HEK293 (cell line): Measurements from ENCODE around the gene SPDYC.

Source experiments
- CTCF ChIA-PET: fragments of 350-600 bp; formaldehyde crosslinking; extraction: SDS; loops from one replicate; lab custom pipeline; 2021; ENCODE audit warnings: antibody characterized with exemption; lab: Yijun Ruan, JAX
- POLR2A ChIA-PET: fragments of 300-600 bp; formaldehyde crosslinking; extraction: SDS; loops from one replicate; lab custom pipeline; 2020; ENCODE audit warnings: antibody characterized with exemption, inconsistent platforms; lab: Yijun Ruan, JAX
- H3K27ac ChIP-seq: fragments of 200-500 bp; sonication (Bioruptor generic); 2 replicates; pipeline ENCODE4 v1.5.1; 2014; ENCODE audit warnings: low read depth, low read length, control low read depth, inconsistent platforms; ENCODE audit errors: extremely low read depth
- H3K36me3 ChIP-seq, 2 experiments: fragments of 200-500 bp in 1 of 2; sonication (Bioruptor generic) in 1 of 2; 1 replicate in 1 of 2; 2 replicates in 1 of 2; pipeline ENCODE4 v1.5.1; 2014 to 2017; ENCODE audit warnings: inconsistent platforms in 2 of 2, low read length in 2 of 2; ENCODE audit not compliant: control insufficient read depth in 2 of 2, insufficient read depth in 1 of 2
- H3K4me1 ChIP-seq: fragments of 200-500 bp; sonication (Bioruptor generic); 2 replicates; pipeline ENCODE4 v1.5.1; 2014; ENCODE audit warnings: mild to moderate bottlenecking, low read length, inconsistent platforms; ENCODE audit not compliant: control insufficient read depth, insufficient read depth
- H3K4me3 ChIP-seq: 2 replicates; pipeline ENCODE4 v1.5.1; 2011; ENCODE audit warnings: low read depth, mild to moderate bottlenecking, control low read depth, low read length, moderate library complexity
- H3K9me3 ChIP-seq: fragments of 200-500 bp; sonication (Bioruptor generic); 2 replicates; pipeline ENCODE4 v1.5.1; 2014; ENCODE audit warnings: low read depth, low read length, inconsistent platforms; ENCODE audit not compliant: control insufficient read depth, insufficient read depth
- EGR2 ChIP-seq: fragments of 450-650 bp; formaldehyde crosslinking; IDR thresholded peaks from 2 replicates; pipeline ENCODE4 v1.5.1; 2016; ENCODE audit warnings: low read depth, missing biosample characterization, missing genetic modification characterization
- HOXA7 ChIP-seq: sonication (generic); formaldehyde crosslinking; IDR thresholded peaks from 2 replicates; pipeline ENCODE4 v1.8.1; 2022; ENCODE audit warnings: missing genetic modification reagents, borderline replicate concordance
- SCRT1 ChIP-seq: fragments of 450-650 bp; formaldehyde crosslinking; IDR thresholded peaks from 2 replicates; pipeline ENCODE4 v1.5.1; 2016; ENCODE audit warnings: missing biosample characterization, missing genetic modification characterization, borderline replicate concordance
- ZNF10 ChIP-seq: fragments of 450-650 bp; formaldehyde crosslinking; IDR thresholded peaks from 2 replicates; pipeline ENCODE4 v1.5.1; 2017; ENCODE audit warnings: missing biosample characterization, missing genetic modification characterization
- ZNF146 ChIP-seq: fragments of 450-650 bp; formaldehyde crosslinking; IDR thresholded peaks from 2 replicates; pipeline ENCODE4 v1.5.1; 2016; ENCODE audit warnings: missing biosample characterization, missing genetic modification characterization
- ZNF155 ChIP-seq: fragments of 450-650 bp; formaldehyde crosslinking; IDR thresholded peaks from 2 replicates; pipeline ENCODE4 v1.5.1; 2016; ENCODE audit warnings: missing biosample characterization, missing genetic modification characterization
- ZNF266 ChIP-seq: fragments of 450-650 bp; formaldehyde crosslinking; IDR thresholded peaks from 2 replicates; pipeline ENCODE4 v1.5.1; 2016; ENCODE audit warnings: missing biosample characterization, missing genetic modification characterization, low read depth
- ZNF302 ChIP-seq: fragments of 450-650 bp; formaldehyde crosslinking; IDR thresholded peaks from 2 replicates; pipeline ENCODE4 v1.5.1; 2016; ENCODE audit warnings: missing biosample characterization, missing genetic modification characterization, low read depth
- ZNF354C ChIP-seq: fragments of 450-650 bp; formaldehyde crosslinking; IDR thresholded peaks from 2 replicates; pipeline ENCODE4 v1.5.1; 2016; ENCODE audit warnings: missing biosample characterization, missing genetic modification characterization, low read depth, borderline replicate concordance
- ZNF394 ChIP-seq: fragments of 450-650 bp; formaldehyde crosslinking; IDR thresholded peaks from 2 replicates; pipeline ENCODE4 v1.5.1; 2016; ENCODE audit warnings: missing biosample characterization, missing genetic modification characterization, mild to moderate bottlenecking, moderate library complexity, borderline replicate concordance
- ZNF416 ChIP-seq: fragments of 450-650 bp; formaldehyde crosslinking; IDR thresholded peaks from 2 replicates; pipeline ENCODE4 v1.5.1; 2016; ENCODE audit warnings: missing biosample characterization, missing genetic modification characterization
- ZNF48 ChIP-seq: fragments of 450-650 bp; formaldehyde crosslinking; IDR thresholded peaks from 2 replicates; pipeline ENCODE4 v1.5.1; 2016; ENCODE audit warnings: missing biosample characterization, missing genetic modification characterization
- ZNF514 ChIP-seq: fragments of 450-650 bp; formaldehyde crosslinking; IDR thresholded peaks from 2 replicates; pipeline ENCODE4 v1.5.1; 2016; ENCODE audit warnings: missing biosample characterization, missing genetic modification characterization
- ZNF777 ChIP-seq: fragments of 450-650 bp; formaldehyde crosslinking; IDR thresholded peaks from 2 replicates; pipeline ENCODE4 v1.5.1; 2017; ENCODE audit warnings: missing biosample characterization, missing genetic modification characterization, borderline replicate concordance
- ZNF785 ChIP-seq: fragments of 450-650 bp; formaldehyde crosslinking; IDR thresholded peaks from 2 replicates; pipeline ENCODE4 v1.5.1; 2016; ENCODE audit warnings: missing biosample characterization, missing genetic modification characterization
- ZNF830 ChIP-seq: fragments of 450-650 bp; IDR thresholded peaks from 2 replicates; pipeline ENCODE4 v1.5.0; 2018; ENCODE audit warnings: missing biosample characterization, missing genetic modification characterization, low read depth, mild to moderate bottlenecking, moderate library complexity
- TF ChIP-seq, protein P1 (sequence below): fragments of 450-650 bp; formaldehyde crosslinking; conservative IDR thresholded peaks from 2 replicates; pipeline ENCODE4 v1.5.1; 2016; ENCODE audit warnings: low read depth, missing biosample characterization, missing genetic modification characterization
- TF ChIP-seq, protein P2 (sequence below): fragments of 450-650 bp; formaldehyde crosslinking; IDR thresholded peaks from 2 replicates; pipeline ENCODE4 v1.5.1; 2016; ENCODE audit warnings: missing biosample characterization, missing genetic modification characterization
- TF ChIP-seq, protein P3 (sequence below): fragments of 450-650 bp; formaldehyde crosslinking; IDR thresholded peaks from 2 replicates; pipeline ENCODE4 v1.5.1; 2017; ENCODE audit warnings: missing biosample characterization, missing genetic modification characterization
- TF ChIP-seq, protein P4 (sequence below): IDR thresholded peaks from 2 replicates; pipeline ENCODE4 v1.6.1; 2011; ENCODE audit warnings: mild to moderate bottlenecking, low read depth, low read length, borderline replicate concordance

Gene SPDYC

DNA sequence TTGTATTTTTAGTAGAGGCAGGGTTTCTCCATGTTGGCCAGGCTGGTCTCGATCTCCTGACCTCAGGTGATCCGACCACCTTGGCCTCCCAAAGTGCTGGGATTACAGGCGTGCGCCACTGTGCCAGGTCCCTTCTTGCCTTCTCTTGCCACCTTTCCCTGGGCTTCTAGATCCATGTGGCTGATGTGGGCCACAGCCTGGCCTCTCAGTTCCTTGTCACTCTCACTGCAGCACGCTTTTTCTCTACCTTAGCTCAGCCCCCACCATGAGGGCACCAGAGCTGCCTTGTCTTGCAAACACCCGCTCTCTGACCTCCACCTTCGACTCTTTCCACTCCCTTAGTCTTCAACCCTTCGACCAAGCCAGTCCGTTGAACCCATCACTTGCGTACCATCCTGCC is 19.2 kb downstream of the SPDYC start:
- Histone ChIP-seq H3K4me1 (no peaks in the 10 kb centered on the region), H3K4me3 (no peak overlapping the region), H3K9me3 (no peaks in the 10 kb centered on the region), H3K27ac (no peak overlapping the region), H3K36me3 (peaks cover 9 to 79% of the 10 kb centered on the region in 2 experiments; a peak in 2 of 3 replicates)
- ChIA-PET CTCF (interaction anchor here (0.6 to 1.0 kb wide), 2 partner anchors 16 to 63 kb away, joined by 4 read pairs; no protein-coding TSS in a partner anchor), POLR2A (no interaction called here)
- TF ChIP-seq, protein P1, sequence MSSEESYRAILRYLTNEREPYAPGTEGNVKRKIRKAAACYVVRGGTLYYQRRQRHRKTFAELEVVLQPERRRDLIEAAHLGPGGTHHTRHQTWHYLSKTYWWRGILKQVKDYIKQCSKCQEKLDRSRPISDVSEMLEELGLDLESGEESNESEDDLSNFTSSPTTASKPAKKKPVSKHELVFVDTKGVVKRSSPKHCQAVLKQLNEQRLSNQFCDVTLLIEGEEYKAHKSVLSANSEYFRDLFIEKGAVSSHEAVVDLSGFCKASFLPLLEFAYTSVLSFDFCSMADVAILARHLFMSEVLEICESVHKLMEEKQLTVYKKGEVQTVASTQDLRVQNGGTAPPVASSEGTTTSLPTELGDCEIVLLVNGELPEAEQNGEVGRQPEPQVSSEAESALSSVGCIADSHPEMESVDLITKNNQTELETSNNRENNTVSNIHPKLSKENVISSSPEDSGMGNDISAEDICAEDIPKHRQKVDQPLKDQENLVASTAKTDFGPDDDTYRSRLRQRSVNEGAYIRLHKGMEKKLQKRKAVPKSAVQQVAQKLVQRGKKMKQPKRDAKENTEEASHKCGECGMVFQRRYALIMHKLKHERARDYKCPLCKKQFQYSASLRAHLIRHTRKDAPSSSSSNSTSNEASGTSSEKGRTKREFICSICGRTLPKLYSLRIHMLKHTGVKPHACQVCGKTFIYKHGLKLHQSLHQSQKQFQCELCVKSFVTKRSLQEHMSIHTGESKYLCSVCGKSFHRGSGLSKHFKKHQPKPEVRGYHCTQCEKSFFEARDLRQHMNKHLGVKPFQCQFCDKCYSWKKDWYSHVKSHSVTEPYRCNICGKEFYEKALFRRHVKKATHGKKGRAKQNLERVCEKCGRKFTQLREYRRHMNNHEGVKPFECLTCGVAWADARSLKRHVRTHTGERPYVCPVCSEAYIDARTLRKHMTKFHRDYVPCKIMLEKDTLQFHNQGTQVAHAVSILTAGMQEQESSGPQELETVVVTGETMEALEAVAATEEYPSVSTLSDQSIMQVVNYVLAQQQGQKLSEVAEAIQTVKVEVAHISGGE (tag by site-specific recombination): no peak
- TF ChIP-seq ZNF514 (tag by site-specific recombination) (no peak), ZNF155 (no peak), ZNF302 (tag by site-specific recombination) (no peak)

DNA sequence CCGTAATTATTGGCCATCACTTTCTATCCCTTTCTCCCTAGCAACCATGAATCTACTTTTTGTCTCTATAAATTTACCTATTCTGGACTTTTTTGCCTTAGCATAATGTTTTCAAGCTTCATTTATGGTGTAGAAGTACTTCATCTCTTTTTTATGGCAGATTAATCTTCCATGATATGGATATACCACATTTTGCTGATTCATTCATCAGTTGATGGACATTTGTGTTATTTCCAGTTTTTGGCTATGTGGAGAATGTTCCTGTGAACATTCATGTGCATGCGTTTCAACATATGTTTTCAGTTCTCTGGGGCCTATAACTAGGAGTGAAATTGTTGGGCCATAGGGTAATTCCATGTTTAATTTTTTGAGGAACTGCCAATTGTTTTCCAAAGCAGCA is 24.5 kb downstream of the SPDYC start:
- H3K27ac ChIP-seq: no peak overlapping the region
- no peaks in the 10 kb centered on the region for H3K4me1 ChIP-seq
- no peaks in the 10 kb centered on the region for H3K9me3 ChIP-seq
- TF ChIP-seq ZNF785 (tag by site-specific recombination) (no peak), EGR2 (tag by site-specific recombination) (no peak), ZNF830 (tag by site-specific recombination) (no peak), ZNF48 (tag by site-specific recombination) (no peak), ZNF266 (tag by site-specific recombination) (no peak), HOXA7 (CRISPR knock-in tag) (no peak), ZNF146 (tag by site-specific recombination) (peak; percentile 13; the same call in 1 of the 2 replicates), ZNF10 (tag by site-specific recombination) (peak; percentile 73), ZNF416 (tag by site-specific recombination) (no peak), SCRT1 (tag by site-specific recombination) (no peak), ZNF777 (tag by site-specific recombination) (no peak), ZNF394 (tag by site-specific recombination) (no peak), ZNF354C (tag by site-specific recombination) (no peak)
- TF ChIP-seq, protein P2, sequence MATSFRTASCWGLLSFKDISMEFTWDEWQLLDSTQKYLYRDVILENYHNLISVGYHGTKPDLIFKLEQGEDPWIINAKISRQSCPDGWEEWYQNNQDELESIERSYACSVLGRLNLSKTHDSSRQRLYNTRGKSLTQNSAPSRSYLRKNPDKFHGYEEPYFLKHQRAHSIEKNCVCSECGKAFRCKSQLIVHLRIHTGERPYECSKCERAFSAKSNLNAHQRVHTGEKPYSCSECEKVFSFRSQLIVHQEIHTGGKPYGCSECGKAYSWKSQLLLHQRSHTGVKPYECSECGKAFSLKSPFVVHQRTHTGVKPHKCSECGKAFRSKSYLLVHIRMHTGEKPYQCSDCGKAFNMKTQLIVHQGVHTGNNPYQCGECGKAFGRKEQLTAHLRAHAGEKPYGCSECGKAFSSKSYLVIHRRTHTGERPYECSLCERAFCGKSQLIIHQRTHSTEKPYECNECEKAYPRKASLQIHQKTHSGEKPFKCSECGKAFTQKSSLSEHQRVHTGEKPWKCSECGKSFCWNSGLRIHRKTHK (tag by site-specific recombination): no peak
- TF ChIP-seq, protein P3, sequence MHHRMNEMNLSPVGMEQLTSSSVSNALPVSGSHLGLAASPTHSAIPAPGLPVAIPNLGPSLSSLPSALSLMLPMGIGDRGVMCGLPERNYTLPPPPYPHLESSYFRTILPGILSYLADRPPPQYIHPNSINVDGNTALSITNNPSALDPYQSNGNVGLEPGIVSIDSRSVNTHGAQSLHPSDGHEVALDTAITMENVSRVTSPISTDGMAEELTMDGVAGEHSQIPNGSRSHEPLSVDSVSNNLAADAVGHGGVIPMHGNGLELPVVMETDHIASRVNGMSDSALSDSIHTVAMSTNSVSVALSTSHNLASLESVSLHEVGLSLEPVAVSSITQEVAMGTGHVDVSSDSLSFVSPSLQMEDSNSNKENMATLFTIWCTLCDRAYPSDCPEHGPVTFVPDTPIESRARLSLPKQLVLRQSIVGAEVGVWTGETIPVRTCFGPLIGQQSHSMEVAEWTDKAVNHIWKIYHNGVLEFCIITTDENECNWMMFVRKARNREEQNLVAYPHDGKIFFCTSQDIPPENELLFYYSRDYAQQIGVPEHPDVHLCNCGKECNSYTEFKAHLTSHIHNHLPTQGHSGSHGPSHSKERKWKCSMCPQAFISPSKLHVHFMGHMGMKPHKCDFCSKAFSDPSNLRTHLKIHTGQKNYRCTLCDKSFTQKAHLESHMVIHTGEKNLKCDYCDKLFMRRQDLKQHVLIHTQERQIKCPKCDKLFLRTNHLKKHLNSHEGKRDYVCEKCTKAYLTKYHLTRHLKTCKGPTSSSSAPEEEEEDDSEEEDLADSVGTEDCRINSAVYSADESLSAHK (tag by site-specific recombination): no peak
- TF ChIP-seq, protein P4, sequence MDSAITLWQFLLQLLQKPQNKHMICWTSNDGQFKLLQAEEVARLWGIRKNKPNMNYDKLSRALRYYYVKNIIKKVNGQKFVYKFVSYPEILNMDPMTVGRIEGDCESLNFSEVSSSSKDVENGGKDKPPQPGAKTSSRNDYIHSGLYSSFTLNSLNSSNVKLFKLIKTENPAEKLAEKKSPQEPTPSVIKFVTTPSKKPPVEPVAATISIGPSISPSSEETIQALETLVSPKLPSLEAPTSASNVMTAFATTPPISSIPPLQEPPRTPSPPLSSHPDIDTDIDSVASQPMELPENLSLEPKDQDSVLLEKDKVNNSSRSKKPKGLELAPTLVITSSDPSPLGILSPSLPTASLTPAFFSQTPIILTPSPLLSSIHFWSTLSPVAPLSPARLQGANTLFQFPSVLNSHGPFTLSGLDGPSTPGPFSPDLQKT: no peak
- peaks cover 4 to 58% of the 10 kb centered on the region in 2 experiments; a peak in 2 of 3 replicates for H3K36me3 ChIP-seq
- CTCF ChIA-PET: interaction anchor here (0.6 to 1.2 kb wide), 3 partner anchors 11 to 76 kb away, joined by 3 to 4 read pairs (median 3); no protein-coding TSS in a partner anchor
- POLR2A ChIA-PET: no interaction called here
- H3K4me3 ChIP-seq: no peak overlapping the region
